Peyer's patch (tissue), 4 donors: ENCODE measurements around the gene WAS. TPM values are rescaled to one million over a fixed set of nuclear protein-coding genes. Genes with fewer than 3 reads are reported as not detected.

ENCODE experiments used
- DNase-seq, 3 donors: peaks; one replicate each; pipeline ENCODE4 v3.0.0-alpha.2; 2017 to 2019
- H3K27ac ChIP-seq, 4 donors: fragments of 200-600 bp; sonication (generic); one replicate each; pipeline ENCODE4 v1.5.1; 2016 to 2019
- H3K27me3 ChIP-seq, 2 donors: fragments of 200-600 bp; sonication (generic); one replicate each; pipeline ENCODE4 v1.5.1; 2019
- H3K36me3 ChIP-seq, 3 donors: fragments of 200-600 bp; sonication (generic); one replicate each; pipeline ENCODE4 v1.5.1; 2016 to 2019
- H3K4me1 ChIP-seq, 4 donors: fragments of 200-600 bp; sonication (generic); one replicate each; pipeline ENCODE4 v1.5.1; 2016 to 2019
- H3K4me3 ChIP-seq, 4 donors: fragments of 200-600 bp; sonication (generic); 1 replicate in 3 of 4; 2 replicates in 1 of 4; pipeline ENCODE4 v1.5.1; 2016 to 2019; ENCODE audit warnings: mild to moderate bottlenecking in 1 of 4
- H3K9me3 ChIP-seq, 4 donors: fragments of 200-600 bp; sonication (generic); one replicate each; pipeline ENCODE4 v1.5.1; 2016 to 2019; ENCODE audit warnings: mild to moderate bottlenecking in 1 of 4
- POLR2A ChIP-seq, 2 donors: fragments of 450-650 bp; IDR thresholded peaks; one replicate each; pipeline ENCODE4 v1.5.1; 2017; ENCODE audit warnings: antibody characterized with exemption in 2 of 2, mild to moderate bottlenecking in 2 of 2, moderate library complexity in 2 of 2
- total RNA-seq, 4 donors: library from RNA; depleted of rRNA; stranded (reverse); fragments of >200 nt; gene quantifications; one replicate each; pipeline ENCODE4 v1.1.0, GENCODE V29; 2016
- TF ChIP-seq, protein P1 (sequence below), 6 experiments: fragments of 450-650 bp in 4 of 6; fragments of 200-600 bp in 2 of 6; sonication (generic) in 1 of 6; IDR thresholded peaks; one replicate each; pipeline ENCODE4 v1.5.1; 2017 to 2019; ENCODE audit warnings: antibody characterized with exemption in 6 of 6, mild to moderate bottlenecking in 3 of 6, moderate library complexity in 1 of 6

Gene WAS
- total RNA-seq, 4 donors from 2014 or later, result 3.5 to 45.4 (median 7.6) TPM

- Histone ChIP-seq H3K27me3 (no peaks in the 10 kb centered on the region), H3K4me3 (no peak overlapping the region), H3K27ac (peak overlapping the region in 2 of 4 donors; percentile 93 to 94), H3K4me1 (peaks cover 0 to 15% (median 2%) of the 10 kb centered on the region in 4 donors), H3K36me3 (no peaks in the 10 kb centered on the region), H3K9me3 (no peaks in the 10 kb centered on the region)
- TF ChIP-seq, protein P1, sequence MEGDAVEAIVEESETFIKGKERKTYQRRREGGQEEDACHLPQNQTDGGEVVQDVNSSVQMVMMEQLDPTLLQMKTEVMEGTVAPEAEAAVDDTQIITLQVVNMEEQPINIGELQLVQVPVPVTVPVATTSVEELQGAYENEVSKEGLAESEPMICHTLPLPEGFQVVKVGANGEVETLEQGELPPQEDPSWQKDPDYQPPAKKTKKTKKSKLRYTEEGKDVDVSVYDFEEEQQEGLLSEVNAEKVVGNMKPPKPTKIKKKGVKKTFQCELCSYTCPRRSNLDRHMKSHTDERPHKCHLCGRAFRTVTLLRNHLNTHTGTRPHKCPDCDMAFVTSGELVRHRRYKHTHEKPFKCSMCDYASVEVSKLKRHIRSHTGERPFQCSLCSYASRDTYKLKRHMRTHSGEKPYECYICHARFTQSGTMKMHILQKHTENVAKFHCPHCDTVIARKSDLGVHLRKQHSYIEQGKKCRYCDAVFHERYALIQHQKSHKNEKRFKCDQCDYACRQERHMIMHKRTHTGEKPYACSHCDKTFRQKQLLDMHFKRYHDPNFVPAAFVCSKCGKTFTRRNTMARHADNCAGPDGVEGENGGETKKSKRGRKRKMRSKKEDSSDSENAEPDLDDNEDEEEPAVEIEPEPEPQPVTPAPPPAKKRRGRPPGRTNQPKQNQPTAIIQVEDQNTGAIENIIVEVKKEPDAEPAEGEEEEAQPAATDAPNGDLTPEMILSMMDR (IDR thresholded peaks at IDR 0.05), result no peak
- TF ChIP-seq POLR2A (IDR thresholded peaks at IDR 0.05), result no peak
- DNase-seq, result no peak
These were observed 11.4 kb downstream of the WAS start for GRCh38 chrX:48694776-48695533.

- Histone ChIP-seq H3K9me3 (no peaks in the 10 kb centered on the region), H3K4me3 (peak overlapping the region; percentile 61 to 76 (median 72)), H3K4me1 (peaks cover 0 to 15% (median 2%) of the 10 kb centered on the region in 4 donors), H3K27ac (peak overlapping the region; percentile 73 to 94 (median 91)), H3K36me3 (peaks cover 0 to 5% (median 0%) of the 10 kb centered on the region in 3 donors), H3K27me3 (no peaks in the 10 kb centered on the region)
- no peak for DNase-seq
- TF ChIP-seq POLR2A (IDR thresholded peaks at IDR 0.05), result no peak
- TF ChIP-seq, protein P1 (IDR thresholded peaks at IDR 0.05), result no peak
These were observed 11.9 kb downstream of the WAS start for GRCh38 chrX:48695534-48695896.

- no peak for DNase-seq
- Histone ChIP-seq H3K27ac (peak overlapping the region; percentile 73 to 94 (median 91)), H3K4me3 (peak overlapping the region; percentile 61 to 76 (median 72)), H3K4me1 (peaks cover 0 to 15% (median 2%) of the 10 kb centered on the region in 4 donors), H3K36me3 (peaks cover 0 to 5% (median 0%) of the 10 kb centered on the region in 3 donors), H3K9me3 (no peaks in the 10 kb centered on the region), H3K27me3 (no peaks in the 10 kb centered on the region)
- TF ChIP-seq, protein P1 (IDR thresholded peaks at IDR 0.05), result no peak
- no peak for TF ChIP-seq POLR2A (IDR thresholded peaks at IDR 0.05)
These were observed 12.3 kb downstream of the WAS start for GRCh38 chrX:48695925-48696300.

GRCh38 chrX:48696301-48696908, 12.8 kb downstream of the WAS start, which contains the start of gene SUV39H1:
TSS of gene SUV39H1 (plus strand) at chrX:48696734. CDS start at chrX:48696785, 51 bp downstream.
- Histone ChIP-seq H3K4me1 (peaks cover 0 to 15% (median 2%) of the 10 kb centered on the region in 4 donors), H3K27me3 (no peaks in the 10 kb centered on the region), H3K27ac (peak within 1 kb of the TSS; percentile 73 to 94 (median 91)), H3K36me3 (peaks cover 0 to 5% (median 0%) of the 10 kb centered on the region in 3 donors), H3K9me3 (no peaks in the 10 kb centered on the region), H3K4me3 (peak within 1 kb of the TSS; percentile 61 to 76 (median 72))
- peak; percentile 82 to 94 (median 91) for DNase-seq
- TF ChIP-seq, protein P1 (IDR thresholded peaks at IDR 0.05), result no peak
- TF ChIP-seq POLR2A (IDR thresholded peaks at IDR 0.05), result peak; percentile 75 to 84

DNA sequence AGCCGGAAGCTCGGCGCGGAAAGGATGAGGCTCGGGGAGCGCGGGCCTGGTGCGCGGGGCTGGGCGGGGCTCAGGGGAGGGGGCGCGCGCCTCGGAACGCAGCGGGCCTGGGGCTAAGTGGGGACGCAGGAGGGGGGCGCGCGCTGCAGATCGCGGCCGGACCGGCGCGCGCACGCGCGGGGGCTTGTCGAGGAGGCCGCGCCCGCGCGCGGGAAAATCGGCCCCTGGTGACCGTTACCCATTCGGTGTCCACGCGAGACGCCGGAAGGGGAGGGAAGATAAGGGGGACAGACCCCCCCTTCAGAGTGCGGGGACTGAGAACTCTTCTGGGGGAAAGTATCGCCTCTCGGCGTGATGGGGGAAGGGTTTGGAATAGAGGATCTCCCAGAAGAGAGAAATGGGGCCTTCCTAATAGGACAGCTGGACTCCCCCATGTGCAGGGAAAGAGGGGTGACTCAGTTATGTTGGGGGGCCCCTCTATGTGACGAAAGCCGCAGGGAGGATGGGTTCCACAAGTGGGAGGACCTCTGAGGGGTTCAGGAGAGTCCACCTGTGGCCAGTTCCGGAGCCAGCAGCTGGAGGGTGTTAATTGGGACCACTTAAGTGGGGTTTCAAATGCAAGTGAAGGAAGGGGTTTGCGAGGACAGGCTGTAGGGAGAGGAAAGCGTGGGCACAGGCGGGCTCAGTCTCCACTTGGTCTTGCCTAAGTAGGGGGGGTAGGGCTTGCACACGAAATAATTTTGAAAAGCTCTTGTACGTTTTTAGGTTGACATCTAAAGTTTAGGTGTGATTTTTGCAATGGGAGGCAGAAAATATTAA, 13.5 kb downstream of the WAS start:
- no peaks in the 10 kb centered on the region for H3K27me3 ChIP-seq
- H3K36me3 ChIP-seq, result peaks cover 0 to 5% (median 0%) of the 10 kb centered on the region in 3 donors
- H3K27ac ChIP-seq, result peak overlapping the region; percentile 73 to 94 (median 91)
- TF ChIP-seq, protein P1 (IDR thresholded peaks at IDR 0.05), result no peak
- TF ChIP-seq POLR2A (IDR thresholded peaks at IDR 0.05), result no peak
- no peaks in the 10 kb centered on the region for H3K9me3 ChIP-seq
- peak overlapping the region; percentile 61 to 76 (median 72) for H3K4me3 ChIP-seq
- H3K4me1 ChIP-seq, result peaks cover 0 to 15% (median 2%) of the 10 kb centered on the region in 4 donors
- DNase-seq, result peak in 1 of 3 donors; percentile 29
